ENCODE measurements around the gene LEPROT. TPM values are rescaled to one million over a fixed set of nuclear protein-coding genes. Genes with fewer than 3 reads are reported as not detected.

Gene LEPROT
- total and polyA plus RNA-seq, 2 experiments from 2014 or later: 66.9 to 171 TPM

DNA sequence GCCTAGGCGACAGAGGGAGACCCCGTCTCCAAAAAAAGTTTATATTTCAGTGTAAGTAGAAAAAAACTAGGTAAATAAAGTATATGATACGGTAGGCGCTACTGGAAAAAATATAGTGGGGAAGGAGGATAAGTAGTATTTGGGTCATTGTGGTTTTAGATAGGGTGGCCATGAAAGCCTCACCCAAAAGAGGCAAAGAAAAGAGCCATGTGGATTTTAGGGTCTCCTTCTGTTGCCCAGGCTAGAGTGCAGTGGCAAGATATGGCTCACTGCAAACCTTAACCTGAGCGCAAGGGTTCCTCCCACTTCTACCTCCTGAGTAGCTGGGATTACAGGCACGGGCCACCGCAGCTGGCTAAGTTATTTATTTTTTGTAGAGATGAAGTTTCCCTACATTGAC is 17.1 kb downstream of the LEPROT start:
- no peak for DNase-seq
- Histone ChIP-seq H3K27me3 (replicated peaks; ENCODE audit: insufficient read depth) (no peaks in the 10 kb centered on the region), H2AFZ (no peak overlapping the region), H3K4me1 (ENCODE audit: insufficient read depth) (peaks cover 33% of the 10 kb centered on the region), H4K20me1 (ENCODE audit: insufficient read depth) (no peaks in the 10 kb centered on the region), H3K27ac (no peak overlapping the region), H3K9ac (no peak overlapping the region), H3K9me2 (ENCODE audit: insufficient read depth) (no peaks in the 10 kb centered on the region), H3F3A (ENCODE audit: insufficient read depth) (peaks cover 29% of the 10 kb centered on the region), H3K9me3 (ENCODE audit: low read depth) (no peaks in the 10 kb centered on the region), H3K4me2 (ENCODE audit: unreplicated experiment) (no peak overlapping the region), H3K36me3 (ENCODE audit: low read depth) (0 out of 2 replicates have a peak, but pooled peaks cover 6% of the 10 kb centered on the region), H3K79me2 (ENCODE audit: insufficient read depth) (peaks cover 8% of the 10 kb centered on the region; the same call in 1 of the 2 replicates), H3K4me3 (no peak overlapping the region)
- in situ Hi-C loops (cut with MboI): no loop called here
- TF ChIP-seq EZH2phosphoT487 (IDR thresholded peaks at IDR 0.05; ENCODE audit: insufficient read depth, low read depth): no peak
- TF ChIP-seq EZH2 (IDR thresholded peaks at IDR 0.05; ENCODE audit: insufficient read depth, poor library complexity, severe bottlenecking): no peak
- WGBS, 2 experiments (ENCODE audit: low coverage in 1 of 2, low lambda C conversion rate in 2 of 2, missing lambda C conversion rate in 2 of 2): 98% methylated on average over 7 of the region's 7 CpGs

DNA sequence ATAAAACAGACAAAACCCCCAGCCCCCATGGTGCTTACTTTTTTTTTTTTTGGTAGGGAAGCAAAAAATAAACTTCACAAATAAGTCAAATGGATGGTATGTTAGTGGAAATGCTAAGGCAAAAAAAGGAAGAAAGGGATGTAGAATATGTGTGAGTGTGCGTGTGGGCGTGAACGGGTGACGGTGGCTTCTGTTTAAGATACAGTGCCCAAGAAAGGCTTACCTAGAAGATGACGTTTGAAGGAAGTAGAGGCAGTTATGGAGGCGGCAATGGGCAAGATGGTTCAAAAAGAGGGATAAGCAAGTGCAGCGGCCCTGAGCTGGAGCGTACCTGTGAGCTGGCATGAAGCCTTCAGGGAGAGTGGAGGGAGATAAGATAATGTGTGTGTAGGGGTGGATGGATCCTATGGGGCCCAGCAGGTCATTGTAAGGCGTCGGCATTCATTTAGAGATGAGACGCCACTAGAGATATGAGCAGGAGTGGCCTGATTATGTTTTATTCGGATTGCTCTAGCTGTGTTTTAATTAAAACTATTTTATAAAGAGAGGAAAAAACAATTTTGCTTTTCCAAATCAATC is 19.9 kb downstream of the LEPROT start:
- H3K4me3 ChIP-seq: no peak overlapping the region
- H3F3A ChIP-seq (ENCODE audit: insufficient read depth): peaks cover 29% of the 10 kb centered on the region
- no peak overlapping the region for H3K9ac ChIP-seq
- no peaks in the 10 kb centered on the region for H4K20me1 ChIP-seq (ENCODE audit: insufficient read depth)
- 90 to 91% methylated on average over 12 of the region's 12 CpGs for WGBS, 2 experiments (ENCODE audit: low coverage in 1 of 2, low lambda C conversion rate in 2 of 2, missing lambda C conversion rate in 2 of 2)
- DNase-seq: no peak
- no peaks in the 10 kb centered on the region for H3K79me2 ChIP-seq (ENCODE audit: insufficient read depth)
- H3K9me3 ChIP-seq (ENCODE audit: low read depth): no peaks in the 10 kb centered on the region
- no peak overlapping the region for H2AFZ ChIP-seq
- peaks cover 29% of the 10 kb centered on the region for H3K4me1 ChIP-seq (ENCODE audit: insufficient read depth)
- H3K27me3 ChIP-seq (replicated peaks; ENCODE audit: insufficient read depth): no peaks in the 10 kb centered on the region
- in situ Hi-C loops (cut with MboI): no loop called here
- TF ChIP-seq EZH2phosphoT487 (IDR thresholded peaks at IDR 0.05; ENCODE audit: insufficient read depth, low read depth) (no peak), EZH2 (IDR thresholded peaks at IDR 0.05; ENCODE audit: insufficient read depth, poor library complexity, severe bottlenecking) (no peak)
- no peaks in the 10 kb centered on the region for H3K9me2 ChIP-seq (ENCODE audit: insufficient read depth)
- H3K4me2 ChIP-seq (ENCODE audit: unreplicated experiment): no peak overlapping the region
- no peaks in the 10 kb centered on the region for H3K36me3 ChIP-seq (ENCODE audit: low read depth)
- H3K27ac ChIP-seq: peak overlapping the region; percentile 50; the same call in 1 of the 2 replicates

DNA sequence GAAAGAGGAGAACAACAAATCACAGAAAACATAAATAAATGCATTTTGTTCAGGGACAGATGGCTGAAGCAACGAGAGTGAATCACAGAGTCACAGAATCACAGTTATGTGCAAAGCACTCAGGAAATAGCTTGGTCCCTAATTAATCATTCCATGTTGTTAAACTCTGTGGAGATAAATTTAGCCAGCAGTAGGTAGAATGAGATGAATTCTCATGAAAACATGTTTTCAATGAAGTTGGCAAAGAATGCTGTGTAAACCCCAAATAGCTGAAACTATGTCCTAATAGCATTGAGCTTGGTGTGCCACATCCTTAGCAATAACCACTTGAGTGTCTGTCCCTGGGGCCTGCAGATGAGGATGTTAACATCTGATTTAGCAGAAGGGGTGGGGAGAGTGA is 20.4 kb downstream of the LEPROT start:
- Histone ChIP-seq H3K36me3 (ENCODE audit: low read depth) (no peaks in the 10 kb centered on the region), H3K9me3 (ENCODE audit: low read depth) (no peaks in the 10 kb centered on the region), H2AFZ (no peak overlapping the region), H3K27me3 (replicated peaks; ENCODE audit: insufficient read depth) (no peaks in the 10 kb centered on the region), H3K4me3 (peak overlapping the region; percentile 4; the same call in 1 of the 2 replicates), H3F3A (ENCODE audit: insufficient read depth) (peaks cover 23% of the 10 kb centered on the region), H3K4me1 (ENCODE audit: insufficient read depth) (peaks cover 24% of the 10 kb centered on the region), H3K9me2 (ENCODE audit: insufficient read depth) (no peaks in the 10 kb centered on the region), H4K20me1 (ENCODE audit: insufficient read depth) (no peaks in the 10 kb centered on the region), H3K79me2 (ENCODE audit: insufficient read depth) (no peaks in the 10 kb centered on the region), H3K4me2 (ENCODE audit: unreplicated experiment) (peak overlapping the region; percentile 61), H3K9ac (no peak overlapping the region), H3K27ac (peak overlapping the region; percentile 50)
- TF ChIP-seq EZH2 (IDR thresholded peaks at IDR 0.05; ENCODE audit: insufficient read depth, poor library complexity, severe bottlenecking): no peak
- TF ChIP-seq EZH2phosphoT487 (IDR thresholded peaks at IDR 0.05; ENCODE audit: insufficient read depth, low read depth): no peak
- in situ Hi-C loops (cut with MboI): no loop called here
- 3 to 15% methylated on average over 1 of the region's 1 CpG for WGBS, 2 experiments (ENCODE audit: low coverage in 1 of 2, low lambda C conversion rate in 2 of 2, missing lambda C conversion rate in 2 of 2)
- DNase-seq: peak; percentile 70

DNA sequence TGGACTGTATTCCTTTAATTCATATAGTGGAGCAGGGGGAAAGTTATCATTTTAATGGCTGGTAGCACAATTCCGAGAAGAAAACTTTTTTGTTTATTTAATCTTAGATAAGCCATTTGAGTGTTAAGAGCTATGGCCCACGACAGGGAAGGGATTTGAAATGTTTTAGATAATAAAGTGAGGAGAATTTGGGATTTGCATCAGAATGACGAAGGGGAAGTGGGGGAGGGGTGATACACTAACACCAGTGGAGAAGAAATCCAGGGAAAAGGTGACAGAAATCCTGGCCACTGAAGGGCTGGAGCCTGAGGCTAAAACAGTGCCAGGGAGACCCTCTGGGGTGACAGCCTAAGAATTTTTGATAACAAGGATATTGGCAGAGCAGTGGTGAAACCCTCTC is 21.0 kb downstream of the LEPROT start:
- Histone ChIP-seq H3K9ac (no peak overlapping the region), H3K27me3 (replicated peaks; ENCODE audit: insufficient read depth) (no peaks in the 10 kb centered on the region), H4K20me1 (ENCODE audit: insufficient read depth) (no peaks in the 10 kb centered on the region), H3K4me1 (ENCODE audit: insufficient read depth) (peaks cover 19% of the 10 kb centered on the region), H2AFZ (no peak overlapping the region), H3K27ac (peak overlapping the region; percentile 50), H3K4me2 (ENCODE audit: unreplicated experiment) (peak overlapping the region; percentile 61), H3K4me3 (peak overlapping the region; percentile 4; the same call in 1 of the 2 replicates), H3K9me2 (ENCODE audit: insufficient read depth) (no peaks in the 10 kb centered on the region), H3F3A (ENCODE audit: insufficient read depth) (peaks cover 18% of the 10 kb centered on the region), H3K79me2 (ENCODE audit: insufficient read depth) (no peaks in the 10 kb centered on the region), H3K9me3 (ENCODE audit: low read depth) (no peaks in the 10 kb centered on the region), H3K36me3 (ENCODE audit: low read depth) (no peaks in the 10 kb centered on the region)
- WGBS, 2 experiments (ENCODE audit: low coverage in 1 of 2, low lambda C conversion rate in 2 of 2, missing lambda C conversion rate in 2 of 2): 92 to 97% methylated on average over 3 of the region's 3 CpGs
- in situ Hi-C loops (cut with MboI): no loop called here
- no peak for TF ChIP-seq EZH2 (IDR thresholded peaks at IDR 0.05; ENCODE audit: insufficient read depth, poor library complexity, severe bottlenecking)
- no peak for TF ChIP-seq EZH2phosphoT487 (IDR thresholded peaks at IDR 0.05; ENCODE audit: insufficient read depth, low read depth)
- DNase-seq: no peak

Data from GM23248 (cell line).